ENCODE data around the gene SLC12A1.

SLC12A1 gene

GRCh38 chr15:48233246-48233645, 27.1 kb downstream of the SLC12A1 start:
- no peak overlapping the region for H3K27ac ChIP-seq (ENCODE audit: low read depth in 2 of 2, low read length in 2 of 2)

DNA sequence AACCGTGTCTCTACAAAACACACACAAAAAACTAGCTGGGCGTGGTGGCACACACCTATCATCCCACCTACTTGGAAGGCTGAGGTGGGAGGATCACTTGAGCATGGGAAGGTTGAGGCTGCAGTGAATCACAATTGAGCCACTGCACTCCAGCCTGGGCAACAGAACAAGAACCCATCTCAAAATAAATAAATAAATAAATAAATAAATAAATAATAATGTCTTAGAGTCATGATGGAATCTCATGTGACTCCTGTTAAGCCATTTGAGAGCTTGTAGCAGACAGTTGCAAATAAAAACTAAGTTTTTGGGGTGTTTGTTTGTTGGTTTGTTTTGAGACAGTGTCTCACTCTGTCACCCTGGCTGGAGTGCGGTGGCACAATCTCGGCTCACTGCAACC, 33.2 kb downstream of the SLC12A1 start:
- Histone ChIP-seq H3K9me3 (ENCODE audit: control insufficient read depth in 2 of 2, low read length in 2 of 2) (no peaks in the 10 kb centered on the region), H3K36me3 (ENCODE audit: control insufficient read depth in 2 of 2, insufficient read depth in 2 of 2, low read length in 2 of 2) (no peaks in the 10 kb centered on the region), H3K4me3 (ENCODE audit: low read length in 2 of 2) (no peak overlapping the region), H3K4me1 (ENCODE audit: control insufficient read depth in 2 of 2, insufficient read depth in 2 of 2, low read length in 2 of 2) (no peaks in the 10 kb centered on the region), H3K27me3 (ENCODE audit: control insufficient read depth in 2 of 2, insufficient read depth in 2 of 2, low read length in 2 of 2) (no peaks in the 10 kb centered on the region), H3K27ac (ENCODE audit: low read depth in 2 of 2, low read length in 2 of 2) (no peak overlapping the region), H3K9ac (ENCODE audit: low read depth in 1 of 2, low read length in 2 of 2) (no peak overlapping the region)

More at GRCh38 chr15:48233246-48233645, 27.1 kb downstream of the SLC12A1 start:
- no peaks in the 10 kb centered on the region for H3K36me3 ChIP-seq (ENCODE audit: control insufficient read depth in 2 of 2, insufficient read depth in 2 of 2, low read length in 2 of 2)
- no peaks in the 10 kb centered on the region for H3K4me1 ChIP-seq (ENCODE audit: control insufficient read depth in 2 of 2, insufficient read depth in 2 of 2, low read length in 2 of 2)
- H3K4me3 ChIP-seq (ENCODE audit: low read length in 2 of 2) = no peak overlapping the region
- no peak overlapping the region for H3K9ac ChIP-seq (ENCODE audit: low read depth in 1 of 2, low read length in 2 of 2)
- H3K9me3 ChIP-seq (ENCODE audit: control insufficient read depth in 2 of 2, low read length in 2 of 2) = no peaks in the 10 kb centered on the region
- no peaks in the 10 kb centered on the region for H3K27me3 ChIP-seq (ENCODE audit: control insufficient read depth in 2 of 2, insufficient read depth in 2 of 2, low read length in 2 of 2)

GRCh38 chr15:48242015-48242414, 35.9 kb downstream of the SLC12A1 start:
- Histone ChIP-seq H3K4me3 (ENCODE audit: low read length in 2 of 2) (no peak overlapping the region), H3K36me3 (ENCODE audit: control insufficient read depth in 2 of 2, insufficient read depth in 2 of 2, low read length in 2 of 2) (no peaks in the 10 kb centered on the region), H3K4me1 (ENCODE audit: control insufficient read depth in 2 of 2, insufficient read depth in 2 of 2, low read length in 2 of 2) (no peaks in the 10 kb centered on the region), H3K9ac (ENCODE audit: low read depth in 1 of 2, low read length in 2 of 2) (no peak overlapping the region), H3K27ac (ENCODE audit: low read depth in 2 of 2, low read length in 2 of 2) (no peak overlapping the region), H3K27me3 (ENCODE audit: control insufficient read depth in 2 of 2, insufficient read depth in 2 of 2, low read length in 2 of 2) (no peaks in the 10 kb centered on the region), H3K9me3 (ENCODE audit: control insufficient read depth in 2 of 2, low read length in 2 of 2) (no peaks in the 10 kb centered on the region)

GRCh38 chr15:48242535-48242934, 36.4 kb downstream of the SLC12A1 start:
- Histone ChIP-seq H3K4me1 (ENCODE audit: control insufficient read depth in 2 of 2, insufficient read depth in 2 of 2, low read length in 2 of 2) (no peaks in the 10 kb centered on the region), H3K36me3 (ENCODE audit: control insufficient read depth in 2 of 2, insufficient read depth in 2 of 2, low read length in 2 of 2) (no peaks in the 10 kb centered on the region), H3K27me3 (ENCODE audit: control insufficient read depth in 2 of 2, insufficient read depth in 2 of 2, low read length in 2 of 2) (no peaks in the 10 kb centered on the region), H3K27ac (ENCODE audit: low read depth in 2 of 2, low read length in 2 of 2) (no peak overlapping the region), H3K9me3 (ENCODE audit: control insufficient read depth in 2 of 2, low read length in 2 of 2) (no peaks in the 10 kb centered on the region), H3K9ac (ENCODE audit: low read depth in 1 of 2, low read length in 2 of 2) (no peak overlapping the region), H3K4me3 (ENCODE audit: low read length in 2 of 2) (no peak overlapping the region)

GRCh38 chr15:48244921-48245320, 38.8 kb downstream of the SLC12A1 start:
- H3K4me3 ChIP-seq (ENCODE audit: low read length in 2 of 2) = no peak overlapping the region
- H3K27ac ChIP-seq (ENCODE audit: low read depth in 2 of 2, low read length in 2 of 2) = no peak overlapping the region
- no peaks in the 10 kb centered on the region for H3K9me3 ChIP-seq (ENCODE audit: control insufficient read depth in 2 of 2, low read length in 2 of 2)
- H3K27me3 ChIP-seq (ENCODE audit: control insufficient read depth in 2 of 2, insufficient read depth in 2 of 2, low read length in 2 of 2) = no peaks in the 10 kb centered on the region
- no peak overlapping the region for H3K9ac ChIP-seq (ENCODE audit: low read depth in 1 of 2, low read length in 2 of 2)
- H3K4me1 ChIP-seq (ENCODE audit: control insufficient read depth in 2 of 2, insufficient read depth in 2 of 2, low read length in 2 of 2) = no peaks in the 10 kb centered on the region
- no peaks in the 10 kb centered on the region for H3K36me3 ChIP-seq (ENCODE audit: control insufficient read depth in 2 of 2, insufficient read depth in 2 of 2, low read length in 2 of 2)

GRCh38 chr15:48248414-48248813, 42.3 kb downstream of the SLC12A1 start:
- H3K4me1 ChIP-seq (ENCODE audit: control insufficient read depth in 2 of 2, insufficient read depth in 2 of 2, low read length in 2 of 2) = no peaks in the 10 kb centered on the region
- H3K4me3 ChIP-seq (ENCODE audit: low read length in 2 of 2) = no peak overlapping the region
- no peaks in the 10 kb centered on the region for H3K36me3 ChIP-seq (ENCODE audit: control insufficient read depth in 2 of 2, insufficient read depth in 2 of 2, low read length in 2 of 2)
- no peak overlapping the region for H3K27ac ChIP-seq (ENCODE audit: low read depth in 2 of 2, low read length in 2 of 2)
- H3K9ac ChIP-seq (ENCODE audit: low read depth in 1 of 2, low read length in 2 of 2) = no peak overlapping the region
- H3K27me3 ChIP-seq (ENCODE audit: control insufficient read depth in 2 of 2, insufficient read depth in 2 of 2, low read length in 2 of 2) = no peaks in the 10 kb centered on the region
- H3K9me3 ChIP-seq (ENCODE audit: control insufficient read depth in 2 of 2, low read length in 2 of 2) = no peaks in the 10 kb centered on the region

DNA sequence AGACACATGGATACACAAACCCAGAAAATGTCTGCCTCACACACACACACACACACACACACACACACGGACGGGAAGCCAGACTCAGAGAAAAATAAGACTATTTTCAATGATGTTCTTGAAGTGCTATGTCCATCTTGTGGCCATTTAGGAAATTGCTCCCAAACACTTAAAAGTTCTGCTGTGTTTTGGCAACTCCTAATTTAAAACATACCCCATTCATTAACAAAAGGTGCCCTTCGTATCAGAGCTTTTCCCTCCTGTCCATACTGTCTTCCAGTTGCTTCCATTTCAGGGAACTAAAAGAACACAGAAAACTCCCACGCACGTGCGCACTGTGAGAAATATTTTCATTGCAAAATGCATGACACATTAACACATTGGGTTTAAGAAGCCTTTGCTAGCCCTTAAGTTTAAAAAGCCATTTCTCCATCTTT, 44.6 kb downstream of the SLC12A1 start:
- H3K4me1 ChIP-seq (ENCODE audit: control insufficient read depth in 2 of 2, insufficient read depth in 2 of 2, low read length in 2 of 2) = no peaks in the 10 kb centered on the region
- H3K4me3 ChIP-seq (ENCODE audit: low read length in 2 of 2) = no peak overlapping the region
- no peaks in the 10 kb centered on the region for H3K36me3 ChIP-seq (ENCODE audit: control insufficient read depth in 2 of 2, insufficient read depth in 2 of 2, low read length in 2 of 2)
- H3K9ac ChIP-seq (ENCODE audit: low read depth in 1 of 2, low read length in 2 of 2) = no peak overlapping the region
- no peak overlapping the region for H3K27ac ChIP-seq (ENCODE audit: low read depth in 2 of 2, low read length in 2 of 2)
- no peaks in the 10 kb centered on the region for H3K27me3 ChIP-seq (ENCODE audit: control insufficient read depth in 2 of 2, insufficient read depth in 2 of 2, low read length in 2 of 2)
- no peaks in the 10 kb centered on the region for H3K9me3 ChIP-seq (ENCODE audit: control insufficient read depth in 2 of 2, low read length in 2 of 2)

- no peak overlapping the region for H3K9ac ChIP-seq (ENCODE audit: low read depth in 1 of 2, low read length in 2 of 2)
- no peak overlapping the region for H3K4me3 ChIP-seq (ENCODE audit: low read length in 2 of 2)
- no peaks in the 10 kb centered on the region for H3K4me1 ChIP-seq (ENCODE audit: control insufficient read depth in 2 of 2, insufficient read depth in 2 of 2, low read length in 2 of 2)
- no peak overlapping the region for H3K27ac ChIP-seq (ENCODE audit: low read depth in 2 of 2, low read length in 2 of 2)
- H3K36me3 ChIP-seq (ENCODE audit: control insufficient read depth in 2 of 2, insufficient read depth in 2 of 2, low read length in 2 of 2) = no peaks in the 10 kb centered on the region
- H3K27me3 ChIP-seq (ENCODE audit: control insufficient read depth in 2 of 2, insufficient read depth in 2 of 2, low read length in 2 of 2) = no peaks in the 10 kb centered on the region
- no peaks in the 10 kb centered on the region for H3K9me3 ChIP-seq (ENCODE audit: control insufficient read depth in 2 of 2, low read length in 2 of 2)
Observed at GRCh38 chr15:48253172-48253571, 47.1 kb downstream of the SLC12A1 start.

DNA sequence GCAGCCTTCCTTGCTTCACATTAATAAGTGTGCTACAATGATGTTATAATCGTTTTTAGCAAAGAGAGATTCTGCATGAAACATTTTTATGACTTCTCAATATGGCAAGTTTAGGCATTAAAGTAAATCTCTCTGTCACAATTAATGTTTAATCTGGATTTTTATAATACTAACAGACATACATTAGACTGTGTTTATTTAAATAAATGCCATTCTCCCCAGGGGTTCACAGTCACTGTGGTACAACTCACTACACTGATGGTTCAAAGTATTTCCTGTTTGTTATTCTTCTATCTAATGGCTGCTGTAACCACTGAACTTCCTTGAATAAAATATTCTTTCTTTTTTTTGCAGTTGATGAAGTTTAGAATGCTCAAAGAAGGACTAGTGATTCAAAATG, 59.0 kb downstream of the SLC12A1 start:
- Histone ChIP-seq H3K4me3 (ENCODE audit: low read length in 2 of 2) (no peak overlapping the region), H3K27me3 (ENCODE audit: control insufficient read depth in 2 of 2, insufficient read depth in 2 of 2, low read length in 2 of 2) (no peaks in the 10 kb centered on the region), H3K9ac (ENCODE audit: low read depth in 1 of 2, low read length in 2 of 2) (no peak overlapping the region), H3K9me3 (ENCODE audit: control insufficient read depth in 2 of 2, low read length in 2 of 2) (no peaks in the 10 kb centered on the region), H3K36me3 (ENCODE audit: control insufficient read depth in 2 of 2, insufficient read depth in 2 of 2, low read length in 2 of 2) (no peaks in the 10 kb centered on the region), H3K4me1 (ENCODE audit: control insufficient read depth in 2 of 2, insufficient read depth in 2 of 2, low read length in 2 of 2) (no peaks in the 10 kb centered on the region), H3K27ac (ENCODE audit: low read depth in 2 of 2, low read length in 2 of 2) (no peak overlapping the region)

GRCh38 chr15:48266024-48266689, 60.1 kb downstream of the SLC12A1 start:
- Histone ChIP-seq H3K4me3 (ENCODE audit: low read length in 2 of 2) (no peak overlapping the region), H3K27me3 (ENCODE audit: control insufficient read depth in 2 of 2, insufficient read depth in 2 of 2, low read length in 2 of 2) (no peaks in the 10 kb centered on the region), H3K9me3 (ENCODE audit: control insufficient read depth in 2 of 2, low read length in 2 of 2) (no peaks in the 10 kb centered on the region), H3K9ac (ENCODE audit: low read depth in 1 of 2, low read length in 2 of 2) (no peak overlapping the region), H3K36me3 (ENCODE audit: control insufficient read depth in 2 of 2, insufficient read depth in 2 of 2, low read length in 2 of 2) (no peaks in the 10 kb centered on the region), H3K4me1 (ENCODE audit: control insufficient read depth in 2 of 2, insufficient read depth in 2 of 2, low read length in 2 of 2) (no peaks in the 10 kb centered on the region), H3K27ac (ENCODE audit: low read depth in 2 of 2, low read length in 2 of 2) (no peak overlapping the region)

- no peaks in the 10 kb centered on the region for H3K4me1 ChIP-seq (ENCODE audit: control insufficient read depth in 2 of 2, insufficient read depth in 2 of 2, low read length in 2 of 2)
- H3K9ac ChIP-seq (ENCODE audit: low read depth in 1 of 2, low read length in 2 of 2) = no peak overlapping the region
- no peak overlapping the region for H3K4me3 ChIP-seq (ENCODE audit: low read length in 2 of 2)
- H3K36me3 ChIP-seq (ENCODE audit: control insufficient read depth in 2 of 2, insufficient read depth in 2 of 2, low read length in 2 of 2) = no peaks in the 10 kb centered on the region
- H3K27me3 ChIP-seq (ENCODE audit: control insufficient read depth in 2 of 2, insufficient read depth in 2 of 2, low read length in 2 of 2) = no peaks in the 10 kb centered on the region
- no peak overlapping the region for H3K27ac ChIP-seq (ENCODE audit: low read depth in 2 of 2, low read length in 2 of 2)
- H3K9me3 ChIP-seq (ENCODE audit: control insufficient read depth in 2 of 2, low read length in 2 of 2) = no peaks in the 10 kb centered on the region
Observed at GRCh38 chr15:48267766-48268165, 61.7 kb downstream of the SLC12A1 start.

Measured in mucosa of rectum (tissue), 2 donors.